KMS-11 (cell line): ENCODE measurements around the gene STX10.

Experiments used
- H2AFZ ChIP-seq: fragments of 200-600 bp; sonication (generic); 2 replicates; pipeline ENCODE4 v1.6.1; 2016; ENCODE audit warnings: antibody characterized with exemption, mixed run types, low read depth
- H3K27ac ChIP-seq: fragments of 200-600 bp; sonication (generic); 2 replicates; pipeline ENCODE4 v1.6.1; 2016; ENCODE audit warnings: mild to moderate bottlenecking, mixed run types
- H3K27me3 ChIP-seq: fragments of 200-600 bp; sonication (generic); 2 replicates; pipeline ENCODE4 v1.6.1; 2017; ENCODE audit warnings: mild to moderate bottlenecking, low read depth, mixed run types, moderate library complexity; ENCODE audit not compliant: insufficient read depth
- H3K36me3 ChIP-seq: fragments of 200-600 bp; sonication (generic); 2 replicates; pipeline ENCODE4 v1.6.1; 2017; ENCODE audit warnings: mild to moderate bottlenecking, mixed run types; ENCODE audit not compliant: insufficient read depth
- H3K4me1 ChIP-seq: fragments of 200-600 bp; sonication (generic); 2 replicates; pipeline ENCODE4 v1.6.1; 2016; ENCODE audit warnings: mild to moderate bottlenecking, low read depth, mixed run types; ENCODE audit not compliant: poor library complexity, severe bottlenecking
- H3K4me2 ChIP-seq: fragments of 200-600 bp; sonication (generic); 2 replicates; pipeline ENCODE4 v1.7.0; 2016; ENCODE audit warnings: mild to moderate bottlenecking, mixed run types
- H3K4me3 ChIP-seq: fragments of 200-600 bp; sonication (generic); IDR thresholded peaks from 2 replicates; pipeline ENCODE4 v1.6.1; 2017; ENCODE audit warnings: low read depth, low read length, mixed read lengths; ENCODE audit not compliant: insufficient read depth
- H3K79me2 ChIP-seq: fragments of 200-600 bp; sonication (generic); 2 replicates; pipeline ENCODE4 v1.6.1; 2016; ENCODE audit warnings: low read depth, mixed run types; ENCODE audit not compliant: insufficient read depth
- H3K9ac ChIP-seq: fragments of 200-600 bp; sonication (generic); 2 replicates; pipeline ENCODE4 v1.6.1; 2016; ENCODE audit warnings: mild to moderate bottlenecking, mixed run types
- H4K20me1 ChIP-seq: fragments of 200-600 bp; sonication (generic); 2 replicates; pipeline ENCODE4 v1.6.1; 2016; ENCODE audit warnings: mild to moderate bottlenecking, mixed run types; ENCODE audit not compliant: insufficient read depth
- CTCF ChIP-seq: fragments of 200-600 bp; sonication (generic); conservative IDR thresholded peaks from 2 replicates; pipeline ENCODE4 v1.6.1; 2017; ENCODE audit warnings: low read depth, mild to moderate bottlenecking, antibody characterized with exemption, low read length, moderate library complexity, mixed read lengths

The STX10 gene

GRCh38 chr19:13138171-13138915 is 11.8 kb downstream of the STX10 start:
- no peak overlapping the region for H3K4me3 ChIP-seq
- H3K4me2 ChIP-seq = no peak overlapping the region
- H3K36me3 ChIP-seq = peaks cover 5% of the 10 kb centered on the region; the same call in 1 of the 2 replicates
- H2AFZ ChIP-seq = no peak overlapping the region
- H3K79me2 ChIP-seq = peaks cover 6% of the 10 kb centered on the region; the same call in 1 of the 2 replicates
- TF ChIP-seq CTCF = no peak
- H4K20me1 ChIP-seq = no peaks in the 10 kb centered on the region
- H3K27ac ChIP-seq = no peak overlapping the region
- no peaks in the 10 kb centered on the region for H3K27me3 ChIP-seq
- no peaks in the 10 kb centered on the region for H3K4me1 ChIP-seq
- no peak overlapping the region for H3K9ac ChIP-seq

- Histone ChIP-seq H3K4me2 (no peak overlapping the region), H3K27ac (no peak overlapping the region), H3K9ac (no peak overlapping the region), H3K36me3 (peaks cover 5% of the 10 kb centered on the region; the same call in 1 of the 2 replicates), H3K27me3 (no peaks in the 10 kb centered on the region), H3K4me1 (no peaks in the 10 kb centered on the region), H3K4me3 (no peak overlapping the region), H2AFZ (no peak overlapping the region), H4K20me1 (no peaks in the 10 kb centered on the region), H3K79me2 (peaks cover 12% of the 10 kb centered on the region; the same call in 1 of the 2 replicates)
- no peak for TF ChIP-seq CTCF
These were observed 12.8 kb downstream of the STX10 start for GRCh38 chr19:13137290-13137794.

- no peak overlapping the region for H3K4me2 ChIP-seq
- H3K79me2 ChIP-seq = peaks cover 26% of the 10 kb centered on the region
These were observed 14.8 kb downstream of the STX10 start for GRCh38 chr19:13135068-13136062.

More at GRCh38 chr19:13135068-13136062, 14.8 kb downstream of the STX10 start:
- H2AFZ ChIP-seq = no peak overlapping the region
- H3K4me1 ChIP-seq = no peaks in the 10 kb centered on the region
- H3K27ac ChIP-seq = no peak overlapping the region
- no peak overlapping the region for H3K4me3 ChIP-seq
- peaks cover 8% of the 10 kb centered on the region; the same call in 1 of the 2 replicates for H4K20me1 ChIP-seq
- H3K27me3 ChIP-seq = no peaks in the 10 kb centered on the region
- H3K36me3 ChIP-seq = peaks cover 5% of the 10 kb centered on the region; the same call in 1 of the 2 replicates
- no peak for TF ChIP-seq CTCF
- H3K9ac ChIP-seq = no peak overlapping the region
